ENCODE results near the gene ADAM19. TPM values are rescaled to one million over a fixed set of nuclear protein-coding genes. Genes with fewer than 3 reads are reported as not detected.

Gene ADAM19
- total RNA-seq, 1 donor from 2014 or later: 88.1 TPM

- DNase-seq (ENCODE audit: low spot score): no peak
Observed at GRCh38 chr5:157597277-157597676, 21.7 kb upstream of the ADAM19 start.

- DNase-seq (ENCODE audit: low spot score): no peak
Observed at GRCh38 chr5:157596487-157596886, 20.9 kb upstream of the ADAM19 start.

- DNase-seq (ENCODE audit: low spot score): no peak
Observed at GRCh38 chr5:157594675-157595459, 19.3 kb upstream of the ADAM19 start.

GRCh38 chr5:157594257-157594656 lies 18.7 kb upstream of the ADAM19 start:
- no peak for DNase-seq (ENCODE audit: low spot score)

- no peak for DNase-seq (ENCODE audit: low spot score)
Observed at GRCh38 chr5:157593052-157593757, 17.6 kb upstream of the ADAM19 start.

- DNase-seq (ENCODE audit: low spot score): no peak
Observed at GRCh38 chr5:157592594-157592993, 17.0 kb upstream of the ADAM19 start.

- DNase-seq (ENCODE audit: low spot score): no peak
Observed at GRCh38 chr5:157590478-157590877, 14.9 kb upstream of the ADAM19 start.

GRCh38 chr5:157584628-157585027 lies 9.1 kb upstream of the ADAM19 start:
- no peak for DNase-seq (ENCODE audit: low spot score)

- no peak for DNase-seq (ENCODE audit: low spot score)
Observed at GRCh38 chr5:157582731-157583620, 7.4 kb upstream of the ADAM19 start.

- DNase-seq (ENCODE audit: low spot score): no peak
Observed at GRCh38 chr5:157581901-157582300, 6.3 kb upstream of the ADAM19 start.

- DNase-seq (ENCODE audit: low spot score): no peak
Observed at GRCh38 chr5:157578079-157578780, 2.7 kb upstream of the ADAM19 start.

- no peak for DNase-seq (ENCODE audit: low spot score)
Observed at GRCh38 chr5:157576678-157577077, 1.1 kb upstream of the ADAM19 start.

- DNase-seq (ENCODE audit: low spot score): peak; percentile 56
Observed at GRCh38 chr5:157574456-157575380, 857 bp downstream of the ADAM19 start.

GRCh38 chr5:157571357-157571827 lies 4.2 kb downstream of the ADAM19 start:
- peak; percentile 87 for DNase-seq (ENCODE audit: low spot score)

- DNase-seq (ENCODE audit: low spot score): no peak
Observed at GRCh38 chr5:157570531-157571200, 4.9 kb downstream of the ADAM19 start.

GRCh38 chr5:157568720-157569119 lies 6.9 kb downstream of the ADAM19 start:
- no peak for DNase-seq (ENCODE audit: low spot score)

- no peak for DNase-seq (ENCODE audit: low spot score)
Observed at GRCh38 chr5:157568222-157568621, 7.4 kb downstream of the ADAM19 start.

- no peak for DNase-seq (ENCODE audit: low spot score)
Observed at GRCh38 chr5:157566902-157567489, 8.6 kb downstream of the ADAM19 start.
